NCI-H1436 treated with DMSO at 0.1 percent for 48 hours (cell line): ENCODE measurements around the gene DDT.
"Not testable (repeated sequence)": the region's sequence is repeated elsewhere in the genome, so short reads cannot be mapped to it uniquely, and the experiment has no call there.

Experiments used
- DNase-seq: peaks from one replicate; lab custom pipeline; 2025; lab: John Stamatoyannopoulos, UW

Gene DDT

DNA sequence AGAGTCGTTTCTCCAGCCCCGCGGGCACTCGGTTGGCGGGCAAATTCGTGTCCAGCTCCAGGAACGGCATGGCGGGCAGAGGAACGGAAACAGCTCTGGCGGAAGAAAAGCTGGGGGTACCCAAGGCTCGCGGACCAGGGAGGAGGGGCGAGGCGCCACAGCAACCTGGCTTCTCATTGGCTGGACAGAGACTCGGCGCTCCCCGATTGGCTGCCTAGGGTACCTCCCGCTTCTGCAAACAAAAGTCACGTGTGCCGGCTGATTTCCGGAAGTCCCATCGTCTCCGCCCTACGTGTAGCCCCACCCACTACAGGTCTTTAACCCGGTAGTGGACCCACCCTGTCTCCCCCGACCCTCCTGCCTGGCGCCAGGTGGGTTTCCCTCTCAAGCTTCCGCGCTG is at the start of gene DDT:
Gene DDT, minus strand, starts transcription at position 97 of the 400 bp plus-strand sequence. Its CDS starts 27 bp downstream, at position 70.
- DNase-seq = not testable (repeated sequence)

DNA sequence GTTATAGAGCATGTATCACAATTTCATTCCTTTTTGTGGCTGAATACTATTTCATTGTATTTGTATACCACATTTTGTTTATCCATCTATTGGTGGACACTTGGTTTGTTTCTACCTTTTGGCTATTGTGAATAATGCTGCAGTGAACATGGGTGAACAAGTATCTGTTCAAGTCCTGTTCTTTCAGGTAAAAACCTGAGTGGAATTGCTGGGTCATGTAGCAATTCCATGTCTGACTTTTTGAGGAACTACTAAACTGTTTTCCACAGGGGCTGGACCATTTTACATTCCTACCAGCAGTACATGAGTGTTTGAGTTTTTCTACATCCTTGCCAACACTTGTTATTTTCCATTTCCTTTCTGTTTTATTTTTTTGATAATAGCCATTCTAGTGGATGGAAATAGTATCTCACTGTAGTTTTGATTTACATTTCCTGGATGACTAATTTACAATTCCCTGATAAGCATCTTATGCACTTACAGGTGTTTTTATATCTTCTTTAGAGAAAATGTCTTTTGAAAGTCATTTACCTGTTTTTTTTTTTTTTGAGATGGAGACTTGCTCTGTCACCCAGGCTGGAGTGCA is 49.1 kb upstream of the DDT start:
- no peak for DNase-seq

DNA sequence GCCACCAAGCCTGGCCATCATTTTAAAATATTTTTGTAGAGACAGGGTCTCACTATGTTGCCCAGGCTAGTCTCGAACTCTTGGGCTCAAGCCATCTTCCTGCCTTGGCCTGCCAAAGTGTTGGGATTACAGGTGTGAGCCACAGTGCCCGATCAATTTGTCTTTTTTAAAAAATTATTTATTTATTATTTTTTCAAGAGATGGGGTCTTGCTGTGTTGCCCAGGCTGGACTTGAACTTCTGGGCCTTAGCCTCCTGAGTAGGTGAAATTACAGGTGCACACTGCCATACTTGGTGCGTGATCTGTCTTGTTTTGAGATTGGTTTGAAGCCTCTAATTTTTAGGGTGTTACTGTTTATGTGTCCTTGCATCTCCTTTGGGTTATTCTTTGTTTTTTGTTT is 47.1 kb upstream of the DDT start:
- no peak for DNase-seq

DNA sequence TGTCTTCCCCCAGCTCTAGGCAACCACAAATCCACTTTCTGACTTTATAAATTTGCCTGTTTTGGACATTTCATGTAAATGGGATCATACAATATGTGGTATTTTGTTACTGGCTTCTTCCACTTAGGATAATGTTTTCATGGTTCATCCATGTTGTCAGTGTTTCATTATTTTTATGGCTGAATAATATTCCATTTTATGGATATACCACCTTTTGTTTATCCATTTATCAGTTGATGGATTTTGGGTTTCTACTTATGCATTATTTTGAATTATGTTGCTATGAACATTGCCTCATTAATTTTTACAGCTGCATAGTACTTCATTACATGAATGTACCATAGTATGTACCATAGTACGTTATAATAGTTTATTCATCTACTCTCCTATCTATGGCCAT is 41.9 kb upstream of the DDT start:
- DNase-seq = no peak

DNA sequence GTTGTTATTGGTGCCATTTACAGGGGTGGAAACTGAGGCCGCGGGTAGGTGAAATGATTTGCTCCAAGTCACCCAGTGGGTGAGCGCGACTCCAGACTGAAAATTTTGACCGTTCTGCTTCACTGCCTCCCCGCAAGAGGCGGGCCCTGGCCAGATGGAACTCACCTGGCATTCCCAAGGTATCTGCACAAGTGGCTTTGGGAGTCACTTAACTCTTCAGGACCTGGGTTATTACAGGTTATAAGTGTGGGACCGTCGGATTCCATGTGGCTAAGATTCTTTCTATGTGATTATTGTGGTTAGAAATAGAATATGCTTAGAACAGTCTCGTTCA is 37.5 kb upstream of the DDT start:
- DNase-seq = no peak

DNA sequence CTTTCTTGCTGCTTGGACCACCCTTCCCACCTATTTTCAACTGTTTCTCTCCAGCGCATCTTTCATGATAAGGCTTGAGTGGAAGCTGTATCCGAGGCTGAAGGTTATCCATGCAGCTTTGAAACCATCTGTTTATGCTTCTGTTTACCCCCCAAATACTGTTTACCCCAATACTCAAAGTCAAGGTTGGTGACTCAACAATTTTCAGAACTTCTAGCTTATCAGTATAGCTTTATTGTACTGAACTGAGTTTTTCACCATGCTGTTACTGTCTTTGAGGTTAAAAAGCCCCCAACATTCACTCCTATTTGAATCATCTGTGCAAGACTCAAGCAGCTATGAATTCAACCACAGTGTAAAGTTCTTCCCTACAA is 35.8 kb upstream of the DDT start:
- DNase-seq = no peak

DNA sequence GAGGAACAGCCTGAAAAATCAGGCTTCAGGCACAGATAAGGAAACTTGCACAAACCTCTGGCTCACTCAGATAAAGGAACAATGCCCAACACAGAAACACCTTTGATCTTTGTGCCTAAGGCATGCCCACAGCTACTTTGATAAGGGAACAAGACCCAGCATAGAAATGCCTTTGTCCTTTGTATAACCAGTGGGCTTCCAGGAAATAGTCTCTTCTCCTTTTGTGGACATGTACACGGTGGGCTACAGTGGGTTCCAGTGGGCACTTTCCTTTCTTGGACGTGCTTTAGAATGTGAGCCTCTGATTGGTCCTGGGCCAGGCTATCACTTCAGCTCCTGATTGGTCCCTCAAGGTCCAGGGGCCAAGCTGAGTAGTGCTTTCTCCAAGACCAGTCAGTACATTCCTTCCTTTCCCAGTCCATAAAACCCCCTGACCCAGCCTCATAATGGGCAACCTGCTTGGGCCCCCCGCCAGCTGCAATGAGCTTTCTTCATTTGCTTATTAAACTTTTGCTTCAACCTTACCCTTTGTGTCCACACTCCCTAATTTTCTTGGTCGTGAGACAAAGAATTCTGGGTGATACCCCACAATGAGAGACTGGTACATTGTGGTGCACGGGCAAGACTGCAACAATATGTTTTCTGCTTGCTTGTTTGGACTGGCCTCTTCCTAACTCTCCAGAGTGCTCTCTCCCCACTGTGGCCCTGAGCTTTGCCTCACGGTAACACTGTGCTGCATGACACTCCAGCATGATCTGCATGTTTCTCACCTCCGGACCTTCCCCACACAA is 35.2 kb upstream of the DDT start:
- DNase-seq = no peak

DNA sequence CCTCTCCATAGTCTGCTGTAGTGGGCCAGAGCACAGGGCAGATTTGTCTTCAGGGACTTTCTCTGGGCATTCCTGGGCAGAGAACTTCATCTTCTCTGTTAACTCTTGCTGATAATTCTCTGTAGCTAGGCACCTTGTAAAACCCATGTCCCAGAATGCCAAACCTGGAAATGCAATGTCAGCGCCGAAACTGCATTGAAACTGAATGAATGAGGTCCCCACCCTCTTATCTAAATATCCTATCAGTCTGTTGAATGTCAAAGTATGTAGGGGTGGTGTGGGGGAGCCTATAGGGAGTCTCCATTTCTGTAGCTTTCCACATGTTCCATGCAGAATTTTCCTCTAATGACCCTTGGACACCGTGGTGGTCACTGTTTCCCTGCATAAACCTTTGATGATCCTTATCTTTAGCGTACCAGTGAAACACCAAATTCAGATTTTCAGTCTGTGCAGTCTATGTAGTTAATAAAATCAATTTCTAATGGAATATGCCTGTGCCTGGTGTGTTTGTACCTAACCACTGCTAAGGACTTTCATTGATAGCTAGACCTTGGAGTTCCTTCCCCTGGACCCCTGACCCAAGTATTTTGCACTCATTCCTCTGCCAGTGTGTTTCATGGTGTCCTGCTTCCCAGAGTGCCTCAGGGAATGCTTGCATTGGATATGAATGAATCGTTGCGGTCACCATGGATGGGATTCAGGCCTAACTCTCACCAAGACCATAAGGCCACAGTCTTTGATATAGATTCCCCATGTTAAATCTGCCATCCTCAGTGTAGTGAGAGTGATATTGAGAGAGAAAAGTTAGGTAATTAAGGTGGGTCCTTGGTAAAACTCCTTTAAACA is 34.4 kb upstream of the DDT start:
- no peak for DNase-seq

DNA sequence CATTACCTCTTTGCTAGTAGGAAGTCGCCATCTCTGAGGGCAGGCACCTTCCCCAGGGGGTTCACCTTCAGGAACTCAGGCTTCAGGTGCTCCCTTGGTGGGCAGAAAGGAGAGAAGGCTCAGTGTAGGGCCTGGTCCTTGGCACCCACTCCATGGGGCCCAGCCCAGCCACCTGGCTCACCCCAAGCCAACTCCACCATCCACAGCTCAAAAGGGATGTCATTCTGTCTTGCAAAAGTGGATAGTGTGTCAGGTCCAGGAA is 33.7 kb upstream of the DDT start:
- DNase-seq = no peak

DNA sequence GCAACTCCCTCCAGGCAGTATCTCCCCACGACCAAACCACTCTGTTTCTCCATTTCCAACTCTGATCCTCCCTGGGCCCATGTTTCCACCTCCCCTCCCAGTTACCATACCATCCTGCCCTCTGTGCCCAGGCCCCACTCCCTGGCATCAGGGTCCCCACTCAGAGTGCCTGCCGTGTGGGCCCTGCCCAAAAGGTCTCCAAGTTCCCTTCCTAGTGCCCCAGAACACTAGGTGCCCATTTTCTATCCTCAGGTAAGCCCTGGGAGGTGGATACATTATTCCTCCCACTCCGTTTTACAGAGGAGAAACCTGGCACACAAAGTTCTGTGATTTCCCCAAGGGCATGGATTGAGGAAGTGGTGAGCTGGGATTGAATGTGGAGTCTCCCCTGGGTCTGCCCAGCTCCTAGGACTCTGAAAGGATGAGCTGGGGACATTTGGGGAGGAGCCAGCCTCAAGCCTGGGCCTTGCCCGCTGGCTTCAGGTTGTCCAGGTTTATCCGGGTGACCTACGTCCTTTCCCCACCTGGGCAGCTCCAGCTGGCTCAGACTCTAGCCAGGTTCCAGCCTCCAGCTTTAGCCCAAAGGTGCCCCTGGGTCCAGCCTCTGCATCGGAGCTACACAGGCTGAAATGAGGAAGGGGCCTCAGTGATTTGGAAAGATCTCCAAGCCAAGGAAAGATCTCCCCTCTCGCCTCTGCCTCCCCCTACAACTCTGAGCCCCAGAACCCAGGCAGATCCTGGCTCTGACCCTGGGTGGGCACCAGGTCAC is 33.2 kb upstream of the DDT start:
- DNase-seq = no peak

DNA sequence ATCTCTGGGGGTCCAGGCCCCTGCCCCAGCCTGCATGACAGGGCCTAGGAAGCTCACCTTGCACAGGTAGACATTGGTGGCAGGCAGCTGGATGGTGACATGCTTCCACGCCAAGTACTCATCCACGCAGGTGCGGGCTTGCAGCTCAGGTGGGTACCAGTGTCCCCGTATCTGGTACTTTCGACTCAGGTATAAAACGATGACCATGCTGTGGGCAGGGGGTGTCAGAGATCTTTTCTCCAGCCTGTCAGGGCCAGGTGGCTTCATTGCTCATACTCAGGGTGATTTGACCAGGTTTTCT is 32.6 kb upstream of the DDT start:
- DNase-seq = no peak

DNA sequence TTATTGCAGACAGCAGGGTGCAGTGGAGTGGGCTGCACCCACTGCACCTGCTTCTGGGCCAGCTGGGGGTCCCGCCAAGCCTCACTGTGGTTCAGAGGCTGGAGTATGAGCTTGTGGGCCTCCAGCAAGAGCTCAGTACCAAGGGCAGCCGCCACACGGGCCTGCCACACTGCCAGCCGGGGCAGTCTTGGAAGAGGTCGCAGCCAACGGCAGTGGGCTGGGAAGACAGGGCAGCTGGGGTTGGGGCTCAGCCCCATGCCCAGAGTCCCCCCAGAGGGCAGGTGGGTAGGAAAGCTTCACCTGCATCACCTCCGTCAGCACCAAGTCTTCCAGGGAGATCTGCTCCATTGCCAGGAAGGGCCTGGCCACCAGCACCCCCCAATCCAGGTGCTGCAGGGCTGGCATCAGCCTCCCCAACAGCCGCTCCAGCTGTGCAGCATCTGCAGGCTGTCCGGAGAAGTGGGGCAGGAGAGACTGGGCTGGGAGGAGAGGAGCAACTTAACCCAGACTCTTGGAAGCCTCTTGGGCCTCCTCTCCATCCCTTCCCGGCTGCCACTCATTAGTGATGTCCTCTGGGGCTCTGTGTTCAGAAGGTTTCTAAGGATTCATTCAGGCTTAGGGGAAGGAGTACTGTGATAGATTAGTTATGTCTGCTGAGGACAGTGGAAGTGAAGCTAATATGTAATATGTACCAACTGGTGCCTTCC is 32.1 kb upstream of the DDT start:
- no peak for DNase-seq

DNA sequence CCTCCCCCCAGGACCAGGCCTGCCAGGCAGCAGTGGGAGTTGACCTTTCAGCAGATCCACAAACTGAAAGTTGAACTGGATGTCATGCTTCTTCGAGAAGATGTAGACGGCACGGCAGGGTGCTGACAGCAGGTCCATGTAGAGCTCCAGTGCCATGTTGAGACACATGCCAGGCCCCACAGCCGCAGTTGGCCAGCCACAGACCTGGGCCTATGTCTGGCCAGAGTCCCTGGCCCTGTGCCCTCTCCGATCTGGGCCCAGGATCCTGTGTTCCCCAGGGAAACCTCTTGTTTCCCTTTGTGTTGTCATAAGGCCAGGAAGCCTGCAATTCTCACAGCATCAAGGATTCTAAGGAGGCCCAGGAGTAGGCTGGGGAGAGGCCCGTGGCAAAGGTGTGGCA is 31.0 kb upstream of the DDT start, which contains the start of gene GSTT4:
Gene GSTT4, minus strand, starts transcription at position 253 of the 400 bp plus-strand sequence. Its CDS starts 97 bp downstream, at position 156.
- no peak for DNase-seq

DNA sequence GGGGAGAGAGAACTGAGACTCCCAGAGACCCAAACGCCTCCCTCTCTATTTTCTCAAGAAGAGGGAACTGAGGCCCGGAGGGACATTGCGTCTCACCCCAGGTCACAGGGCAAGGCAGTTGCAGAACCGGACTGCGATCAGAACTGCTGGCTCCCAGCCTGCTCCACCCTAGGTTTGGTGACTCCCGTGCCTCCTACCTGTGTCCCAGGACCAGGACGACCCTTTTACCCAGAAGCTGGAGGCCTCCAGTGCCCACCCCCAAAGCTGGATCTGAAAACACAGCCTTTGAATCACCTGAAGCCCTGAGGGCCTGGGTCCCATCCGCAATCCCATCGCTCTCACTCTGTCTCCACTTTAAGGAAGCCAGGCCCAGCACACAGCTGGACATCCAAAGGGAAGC is 29.6 kb upstream of the DDT start:
- no peak for DNase-seq

DNA sequence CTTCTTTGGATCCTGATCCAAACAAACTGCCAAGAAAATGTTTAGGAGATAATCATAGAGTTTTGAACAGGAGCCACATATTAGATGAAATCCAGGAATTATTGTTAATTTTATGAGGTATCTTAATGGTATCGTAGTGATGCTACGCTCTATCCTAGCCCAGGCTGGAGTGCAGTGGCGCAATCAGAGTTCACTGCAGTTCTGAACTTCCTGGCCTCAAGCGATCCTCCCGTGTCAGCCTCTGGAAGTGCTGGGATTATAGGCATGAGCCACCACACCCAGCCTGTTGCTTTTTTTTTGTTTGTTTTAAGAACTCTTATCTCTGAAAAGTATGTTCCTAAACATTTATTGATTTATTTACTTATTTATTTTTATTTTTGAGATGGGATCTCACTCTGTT is 28.6 kb upstream of the DDT start:
- no peak for DNase-seq

DNA sequence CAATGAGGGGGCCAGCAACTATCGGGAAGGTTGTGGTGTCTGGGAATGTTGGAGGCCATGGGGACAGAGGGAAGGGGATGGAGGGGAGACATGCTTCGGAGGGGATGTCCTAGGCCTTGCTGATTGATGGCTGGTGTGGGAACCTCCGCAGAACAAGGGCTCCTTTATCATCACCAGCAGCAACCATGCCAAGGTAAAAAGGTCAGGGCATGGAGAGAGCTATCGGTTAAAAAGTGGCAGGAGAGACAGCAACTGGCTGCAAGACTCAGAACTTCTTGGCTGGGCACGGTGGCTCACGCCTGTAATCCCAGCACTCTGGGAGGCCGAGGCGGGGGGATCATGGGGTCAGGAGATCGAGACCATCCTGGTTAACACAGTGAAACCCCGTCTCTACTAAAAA is 28.0 kb upstream of the DDT start:
- no peak for DNase-seq

DNA sequence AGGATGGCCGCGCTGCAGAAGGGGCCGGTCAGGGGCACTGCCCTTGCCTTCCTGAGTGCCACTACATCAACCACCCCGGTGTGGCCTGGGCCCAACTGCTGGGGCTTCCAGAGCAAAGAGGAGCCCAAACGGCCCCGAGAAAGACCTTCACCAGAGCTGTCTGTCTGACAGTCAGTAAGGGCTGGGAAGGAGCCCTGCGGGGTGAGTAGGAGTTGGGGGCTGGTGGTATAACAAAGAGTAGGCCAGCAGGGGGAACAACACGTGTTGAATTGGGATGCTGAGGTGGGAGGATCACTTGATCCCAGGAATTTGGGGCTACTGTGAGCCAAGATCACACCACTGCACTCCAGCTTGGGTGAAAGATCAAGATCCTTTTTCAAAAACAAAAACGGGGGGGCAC is 27.1 kb upstream of the DDT start:
- no peak for DNase-seq

DNA sequence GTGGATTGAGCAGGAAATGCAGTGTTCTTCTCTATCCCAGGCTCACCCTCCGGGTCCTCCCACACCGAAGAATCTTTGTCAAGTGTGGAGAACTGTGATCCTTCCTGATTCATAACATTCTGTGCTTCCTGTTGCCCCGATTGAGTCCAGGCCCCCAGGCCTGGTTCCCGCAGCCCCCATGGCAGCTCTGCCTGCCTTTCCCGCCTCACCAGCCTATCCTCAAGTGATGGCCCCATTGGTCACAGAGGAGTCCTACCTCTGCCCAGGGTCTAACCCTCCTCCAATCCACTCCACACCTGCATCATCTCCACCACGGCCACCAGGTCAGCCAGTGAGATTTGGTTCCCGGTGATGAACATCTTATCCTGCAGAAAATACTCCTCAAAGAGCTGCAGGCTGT is 25.5 kb upstream of the DDT start:
- DNase-seq = not testable (repeated sequence)

DNA sequence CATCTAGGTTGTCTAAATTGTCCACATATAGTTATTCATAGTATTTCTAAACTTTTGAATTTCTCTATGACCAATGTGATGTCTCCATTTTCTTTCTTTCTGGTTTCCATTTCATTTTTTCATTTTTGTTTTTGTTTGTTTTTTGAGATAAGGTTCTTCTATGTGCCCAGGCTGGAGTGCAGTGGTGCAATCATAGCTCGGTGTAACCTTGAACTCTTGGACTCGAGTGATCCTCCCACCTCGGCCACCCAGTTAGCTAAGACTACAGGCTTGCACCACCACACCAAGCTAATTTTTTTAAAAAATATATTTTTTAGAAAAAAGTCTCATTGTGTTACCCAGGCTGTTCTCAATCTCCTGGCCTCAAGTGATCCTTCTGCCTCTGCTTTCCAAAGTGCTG is 22.9 kb upstream of the DDT start:
- DNase-seq = no peak

DNA sequence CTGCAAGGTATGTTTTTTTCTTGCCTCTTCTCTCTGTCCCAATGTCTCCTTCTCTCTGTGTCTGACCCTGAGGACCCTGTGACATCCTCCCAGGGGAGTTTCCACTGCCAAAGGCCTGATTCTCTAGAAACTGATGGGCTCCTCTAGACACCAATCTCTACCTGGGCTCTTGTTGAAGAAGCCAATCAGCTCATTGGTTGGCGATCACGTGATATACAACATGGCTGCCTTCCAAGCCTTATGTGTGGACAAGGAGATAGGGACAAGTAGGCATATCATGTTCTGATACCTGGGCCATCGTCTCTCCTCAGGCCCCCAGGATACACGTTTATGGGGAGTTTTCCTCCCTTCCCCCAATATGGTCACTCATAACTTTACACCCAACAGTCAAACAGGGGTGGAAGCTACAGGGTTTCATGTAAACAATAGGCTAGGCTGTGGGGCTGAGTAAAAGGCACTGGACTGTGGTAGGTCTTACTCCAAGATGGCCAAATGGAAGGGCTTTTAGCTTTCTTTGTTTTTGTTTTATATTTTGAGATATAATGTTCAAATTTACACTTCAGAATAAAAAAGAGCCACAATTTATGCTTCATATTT is 19.4 kb upstream of the DDT start:
- DNase-seq = not testable (repeated sequence)

DNA sequence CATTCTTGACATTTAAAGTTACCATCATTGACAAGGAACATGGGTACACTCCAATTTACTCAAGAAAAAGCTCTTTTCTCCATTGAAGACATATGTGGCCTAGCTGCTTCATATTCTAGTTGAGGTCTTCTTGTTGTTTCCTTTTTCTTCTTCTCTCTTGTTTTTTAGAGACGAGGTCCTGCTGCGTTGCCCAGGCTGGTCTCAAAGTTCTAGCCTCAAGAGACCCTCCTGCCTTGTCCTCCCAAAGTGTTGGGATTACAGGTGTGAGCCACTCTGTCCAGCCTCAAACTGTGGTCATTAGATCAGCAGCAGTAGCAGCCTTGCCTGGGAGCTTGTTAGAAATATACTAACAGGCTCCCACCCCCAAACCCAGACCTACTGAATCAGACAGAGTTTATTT is 18.8 kb upstream of the DDT start:
- DNase-seq = not testable (repeated sequence)
